Measurements from ENCODE around the gene ANKHD1.
"Not testable (repeated sequence)": the region's sequence is repeated elsewhere in the genome, so short reads cannot be mapped to it uniquely, and the experiment has no call there.

Gene ANKHD1

GRCh38 chr5:140565024-140565779 is 163.6 kb downstream of the ANKHD1 start:
- peak; percentile 20 for DNase-seq

DNA sequence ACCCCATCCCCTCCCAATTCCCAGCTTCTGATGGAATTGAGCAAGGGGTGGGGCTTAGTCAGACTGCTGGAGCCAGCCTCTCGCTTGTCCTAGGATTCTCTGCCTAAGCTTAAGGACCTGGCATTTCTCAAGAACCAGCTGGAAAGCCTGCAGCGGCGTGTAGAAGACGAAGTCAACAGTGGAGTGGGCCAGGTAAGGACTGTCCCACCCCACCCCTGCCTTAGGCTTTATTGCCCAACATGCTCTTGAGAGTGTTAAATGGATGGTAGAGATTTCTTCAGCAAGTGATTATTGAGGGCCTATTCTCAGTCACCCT is 164.1 kb downstream of the ANKHD1 start:
- no peak for DNase-seq

DNA sequence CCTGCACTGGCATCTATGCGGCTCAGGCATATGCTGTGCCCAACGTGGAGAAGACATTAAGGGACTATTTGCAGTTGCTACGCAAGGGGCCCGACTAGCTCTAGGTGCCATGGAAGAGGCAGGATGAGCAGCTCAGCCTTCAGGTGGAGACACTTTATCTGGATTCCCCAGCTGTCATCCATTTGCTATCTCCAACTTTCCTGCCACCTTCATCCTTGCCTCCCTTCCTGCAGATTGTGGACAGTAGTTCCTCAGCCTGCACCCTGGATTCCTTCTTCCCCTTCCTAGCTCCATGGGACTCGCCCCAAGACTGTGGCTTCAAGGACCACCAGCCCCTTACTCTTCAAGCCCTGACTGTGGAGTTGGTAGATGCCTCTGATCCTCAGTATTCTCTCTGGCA is 165.0 kb downstream of the ANKHD1 start:
- DNase-seq, result no peak

GRCh38 chr5:140567136-140567818 is 165.6 kb downstream of the ANKHD1 start:
- DNase-seq, result no peak

DNA sequence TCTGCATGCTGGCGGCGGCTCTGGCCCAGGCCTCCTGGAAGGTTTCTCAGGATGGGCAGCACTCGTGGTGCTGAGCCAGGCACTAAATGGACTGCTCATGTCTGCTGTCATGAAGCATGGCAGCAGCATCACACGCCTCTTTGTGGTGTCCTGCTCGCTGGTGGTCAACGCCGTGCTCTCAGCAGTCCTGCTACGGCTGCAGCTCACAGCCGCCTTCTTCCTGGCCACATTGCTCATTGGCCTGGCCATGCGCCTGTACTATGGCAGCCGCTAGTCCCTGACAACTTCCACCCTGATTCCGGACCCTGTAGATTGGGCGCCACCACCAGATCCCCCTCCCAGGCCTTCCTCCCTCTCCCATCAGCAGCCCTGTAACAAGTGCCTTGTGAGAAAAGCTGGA is 166.2 kb downstream of the ANKHD1 start:
- no peak for DNase-seq

DNA sequence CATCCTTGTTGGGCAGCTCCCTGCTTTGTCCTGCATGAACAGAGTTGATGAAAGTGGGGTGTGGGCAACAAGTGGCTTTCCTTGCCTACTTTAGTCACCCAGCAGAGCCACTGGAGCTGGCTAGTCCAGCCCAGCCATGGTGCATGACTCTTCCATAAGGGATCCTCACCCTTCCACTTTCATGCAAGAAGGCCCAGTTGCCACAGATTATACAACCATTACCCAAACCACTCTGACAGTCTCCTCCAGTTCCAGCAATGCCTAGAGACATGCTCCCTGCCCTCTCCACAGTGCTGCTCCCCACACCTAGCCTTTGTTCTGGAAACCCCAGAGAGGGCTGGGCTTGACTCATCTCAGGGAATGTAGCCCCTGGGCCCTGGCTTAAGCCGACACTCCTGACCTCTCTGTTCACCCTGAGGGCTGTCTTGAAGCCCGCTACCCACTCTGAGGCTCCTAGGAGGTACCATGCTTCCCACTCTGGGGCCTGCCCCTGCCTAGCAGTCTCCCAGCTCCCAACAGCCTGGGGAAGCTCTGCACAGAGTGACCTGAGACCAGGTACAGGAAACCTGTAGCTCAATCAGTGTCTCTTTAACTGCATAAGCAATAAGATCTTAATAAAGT is 166.9 kb downstream of the ANKHD1 start:
- no peak for DNase-seq

DNA sequence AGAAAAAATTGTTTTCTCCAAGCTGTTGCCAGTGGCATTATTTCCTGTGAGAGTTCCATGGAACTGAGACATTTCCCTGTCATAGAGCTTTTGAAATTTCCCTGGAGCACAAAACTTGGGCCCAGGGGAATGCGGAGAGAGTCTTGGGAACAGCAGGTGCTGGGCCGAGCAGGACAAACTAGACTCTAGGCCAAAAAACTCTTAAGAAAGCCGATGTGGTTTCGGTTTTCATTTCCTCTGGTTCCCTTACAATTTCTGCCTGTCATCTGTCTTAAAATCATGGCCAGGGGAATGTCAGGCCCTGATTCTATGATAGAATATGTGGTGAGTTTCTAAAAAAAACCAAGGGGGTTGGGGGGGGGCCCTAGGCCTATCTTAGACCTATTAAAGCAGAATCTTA is 167.6 kb downstream of the ANKHD1 start:
- DNase-seq, result no peak

DNA sequence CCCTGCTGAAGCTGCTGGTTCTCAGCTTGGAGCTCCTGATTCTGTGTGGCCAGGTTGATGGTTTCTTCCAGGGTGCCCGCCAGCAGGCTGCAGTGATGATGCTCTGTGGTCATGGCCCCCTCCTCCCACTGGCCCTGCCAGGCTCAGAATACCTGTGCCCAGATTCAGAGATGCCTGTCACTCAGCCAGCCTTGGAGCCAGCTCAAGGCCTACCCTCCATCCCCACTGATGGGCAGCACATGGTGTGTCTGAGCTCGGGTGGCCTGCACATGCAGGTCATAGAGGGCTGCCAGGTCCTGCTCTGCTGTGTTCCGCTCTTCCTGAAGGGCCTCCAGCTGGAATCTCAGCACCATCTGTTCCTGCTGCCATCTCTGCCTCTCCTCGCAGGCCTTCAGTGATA is 168.4 kb downstream of the ANKHD1 start:
- no peak for DNase-seq

GRCh38 chr5:140570488-140570887 is 168.9 kb downstream of the ANKHD1 start:
- no peak for DNase-seq

DNA sequence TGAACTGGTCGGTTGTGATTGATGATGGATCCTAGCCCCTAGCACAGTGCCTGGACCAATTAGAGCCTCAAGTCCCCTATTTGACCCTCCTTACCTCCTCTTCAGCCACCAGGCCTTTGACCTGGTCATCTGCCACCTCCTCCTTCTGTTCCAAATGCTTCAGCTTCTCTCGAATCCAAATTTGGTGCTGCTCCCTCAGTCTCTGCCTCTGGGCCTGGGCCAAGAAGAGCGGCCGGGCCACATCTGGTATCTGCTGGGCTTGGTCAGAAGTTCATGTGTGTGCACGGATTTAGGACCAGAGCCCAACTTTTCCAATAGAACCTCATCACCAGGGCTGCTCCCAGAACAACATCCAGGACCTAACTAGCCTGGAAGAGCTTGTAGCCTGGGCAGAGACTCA is 169.5 kb downstream of the ANKHD1 start:
- DNase-seq, result no peak

DNA sequence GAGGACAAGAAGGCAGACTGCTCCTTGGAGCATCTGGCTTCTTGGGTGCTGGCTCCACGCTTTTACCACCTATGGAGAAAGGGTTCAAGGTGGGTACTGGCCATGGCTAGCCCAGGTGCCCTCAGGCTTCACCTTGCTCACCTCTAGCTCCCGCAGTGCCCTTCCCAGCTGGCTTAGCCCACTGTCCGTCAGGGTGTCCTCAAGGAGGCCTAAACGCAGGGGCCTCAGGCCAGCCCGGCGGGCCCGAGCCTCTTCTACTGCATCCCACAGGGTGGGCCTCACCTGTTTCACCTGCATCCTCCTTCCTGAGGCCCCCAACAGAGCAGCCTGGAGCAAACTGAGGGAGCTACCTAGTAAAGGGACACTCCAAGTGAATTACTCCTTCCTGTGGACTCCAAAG is 172.1 kb downstream of the ANKHD1 start:
- no peak for DNase-seq

- DNase-seq, result no peak
Measured at GRCh38 chr5:140574165-140574564, 172.5 kb downstream of the ANKHD1 start.

DNA sequence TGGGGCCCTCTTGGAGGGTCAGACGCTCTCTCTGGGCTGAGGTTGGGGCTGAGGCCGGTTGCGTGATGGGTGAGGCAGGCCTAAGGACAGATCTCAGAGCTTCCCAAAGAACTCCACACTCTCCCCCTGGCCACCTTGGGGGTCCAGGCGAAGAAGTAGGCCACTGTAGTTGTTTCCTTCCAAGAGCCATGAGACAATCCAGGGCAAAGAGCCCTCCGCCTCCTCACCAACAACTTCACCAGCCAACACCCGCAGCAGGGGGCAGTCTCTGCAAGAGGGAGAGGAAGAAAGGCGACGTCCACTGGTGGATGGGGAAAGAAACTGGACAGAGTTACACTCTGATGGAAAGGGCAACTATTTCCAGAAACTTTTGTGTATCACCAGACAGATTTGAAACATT is 173.7 kb downstream of the ANKHD1 start:
- DNase-seq, result no peak

GRCh38 chr5:140576776-140577201 is 175.2 kb downstream of the ANKHD1 start:
- DNase-seq, result no peak

DNA sequence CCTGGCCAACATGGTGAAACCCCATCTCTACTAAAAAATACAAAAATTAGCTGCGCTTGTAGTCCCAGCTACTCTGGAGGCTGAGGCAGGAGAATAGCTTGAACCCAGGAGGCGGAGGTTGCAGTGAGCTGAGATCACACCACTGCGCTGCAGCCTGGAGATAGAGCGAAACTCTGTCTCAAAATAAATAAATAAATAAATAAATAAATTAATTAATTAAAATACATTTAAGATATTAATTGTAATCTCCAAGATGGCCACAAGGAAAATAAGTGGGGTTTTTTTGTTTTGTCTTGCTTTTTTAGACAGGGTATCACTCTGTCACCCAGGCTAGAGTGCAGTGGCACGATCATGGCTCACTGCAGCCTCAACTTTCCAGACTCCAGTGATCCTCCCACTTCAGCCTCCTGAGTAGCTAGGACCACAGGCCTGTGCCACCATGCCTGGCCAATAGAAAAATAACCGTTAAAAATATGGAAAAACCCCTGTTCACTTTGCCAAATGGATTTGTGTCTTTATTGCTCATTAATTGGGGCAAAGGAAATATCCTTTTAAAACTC is 177.6 kb downstream of the ANKHD1 start:
- not testable (repeated sequence) for DNase-seq

DNA sequence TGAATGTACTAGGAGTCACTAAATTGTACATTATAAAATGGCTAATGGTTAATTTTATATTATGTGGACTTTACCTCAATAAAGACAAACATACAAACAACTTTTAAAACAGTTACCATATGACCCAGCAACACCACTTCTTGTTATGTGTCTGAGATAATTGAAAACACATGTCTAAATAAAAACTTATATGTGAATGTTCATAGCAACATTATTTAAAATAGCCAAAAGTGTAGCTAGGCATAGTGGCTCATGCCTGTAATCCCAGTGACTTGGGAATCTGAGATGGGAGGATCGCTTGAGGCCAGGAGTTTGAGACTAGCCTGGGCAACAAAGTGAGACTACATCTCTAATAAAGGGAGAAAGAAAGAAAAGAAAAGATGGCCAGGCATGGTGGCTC is 185.9 kb downstream of the ANKHD1 start:
- DNase-seq, result no peak

- DNase-seq, result peak; percentile 29
Measured at GRCh38 chr5:140588311-140589070, 186.9 kb downstream of the ANKHD1 start.

All from fibroblast of skin of right biceps (primary cell).